Mammary epithelial cell (primary cell): ENCODE data around the gene BNIP3.
"Not testable (repeated sequence)": the region's sequence is repeated elsewhere in the genome, so short reads cannot be mapped to it uniquely, and the experiment has no call there.

Source experiments
- EZH2 ChIP-seq: IDR thresholded peaks from 2 replicates; pipeline ENCODE4 v1.6.1; 2012; ENCODE audit warnings: low read length, inconsistent platforms, borderline replicate concordance
- TF ChIP-seq, protein P1 (sequence below), 2 donors: IDR thresholded peaks in 1 of 2; conservative IDR thresholded peaks in 1 of 2; 2 replicates each; pipeline ENCODE4 v1.5.1; 2011 to 2012; ENCODE audit warnings: inconsistent platforms in 2 of 2, low read length in 2 of 2, mild to moderate bottlenecking in 2 of 2, control low read depth in 1 of 2, low read depth in 1 of 2; ENCODE audit not compliant: insufficient read depth in 1 of 2; ENCODE audit errors: extremely low read depth in 1 of 2

DNA sequence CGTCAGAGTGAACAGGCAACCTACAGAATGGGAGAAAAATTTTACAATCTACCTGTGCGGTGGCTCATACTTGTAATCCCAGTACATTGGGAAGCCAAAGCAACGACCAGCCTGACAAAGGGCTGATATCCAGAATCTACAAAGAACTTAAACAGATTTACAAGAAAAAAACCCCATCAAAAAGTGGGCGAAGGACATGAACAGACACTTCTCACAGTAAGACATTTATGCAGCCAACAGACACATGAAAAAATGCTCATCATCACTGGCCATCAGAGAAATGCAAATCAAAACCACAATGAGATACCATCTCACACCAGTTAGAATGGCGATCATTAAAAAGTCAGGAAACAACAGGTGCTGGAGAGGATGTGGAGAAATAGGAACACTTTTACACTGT lies 5.6 kb upstream of the BNIP3 start:
- TF ChIP-seq, protein P1, sequence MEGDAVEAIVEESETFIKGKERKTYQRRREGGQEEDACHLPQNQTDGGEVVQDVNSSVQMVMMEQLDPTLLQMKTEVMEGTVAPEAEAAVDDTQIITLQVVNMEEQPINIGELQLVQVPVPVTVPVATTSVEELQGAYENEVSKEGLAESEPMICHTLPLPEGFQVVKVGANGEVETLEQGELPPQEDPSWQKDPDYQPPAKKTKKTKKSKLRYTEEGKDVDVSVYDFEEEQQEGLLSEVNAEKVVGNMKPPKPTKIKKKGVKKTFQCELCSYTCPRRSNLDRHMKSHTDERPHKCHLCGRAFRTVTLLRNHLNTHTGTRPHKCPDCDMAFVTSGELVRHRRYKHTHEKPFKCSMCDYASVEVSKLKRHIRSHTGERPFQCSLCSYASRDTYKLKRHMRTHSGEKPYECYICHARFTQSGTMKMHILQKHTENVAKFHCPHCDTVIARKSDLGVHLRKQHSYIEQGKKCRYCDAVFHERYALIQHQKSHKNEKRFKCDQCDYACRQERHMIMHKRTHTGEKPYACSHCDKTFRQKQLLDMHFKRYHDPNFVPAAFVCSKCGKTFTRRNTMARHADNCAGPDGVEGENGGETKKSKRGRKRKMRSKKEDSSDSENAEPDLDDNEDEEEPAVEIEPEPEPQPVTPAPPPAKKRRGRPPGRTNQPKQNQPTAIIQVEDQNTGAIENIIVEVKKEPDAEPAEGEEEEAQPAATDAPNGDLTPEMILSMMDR (conservative IDR thresholded peaks at IDR 0.05 in 1 of 2, IDR thresholded peaks at IDR 0.05 in 1 of 2; ENCODE audit: extremely low read depth in 1 of 2, insufficient read depth in 1 of 2, low read depth in 1 of 2, low read length in 2 of 2) = not testable (repeated sequence)
- TF ChIP-seq EZH2 = not testable (repeated sequence)
